ENCODE data around the gene KCNAB2.

The KCNAB2 gene

GRCh38 chr1:6045561-6045960 is at the start of gene KCNAB2:
KCNAB2 (plus strand) TSS chr1:6045888; CDS start chr1:6051537, 5,649 bp downstream.
- H3K27me3 ChIP-seq (ENCODE audit: insufficient read depth, low read depth, severe bottlenecking) = no peaks in the 10 kb centered on the region
- no peaks in the 10 kb centered on the region for H3K9me3 ChIP-seq (ENCODE audit: severe bottlenecking)
- H3K4me3 ChIP-seq (ENCODE audit: low read depth, low read length) = peak within 1 kb of the TSS; percentile 29
- TF ChIP-seq, protein P1, sequence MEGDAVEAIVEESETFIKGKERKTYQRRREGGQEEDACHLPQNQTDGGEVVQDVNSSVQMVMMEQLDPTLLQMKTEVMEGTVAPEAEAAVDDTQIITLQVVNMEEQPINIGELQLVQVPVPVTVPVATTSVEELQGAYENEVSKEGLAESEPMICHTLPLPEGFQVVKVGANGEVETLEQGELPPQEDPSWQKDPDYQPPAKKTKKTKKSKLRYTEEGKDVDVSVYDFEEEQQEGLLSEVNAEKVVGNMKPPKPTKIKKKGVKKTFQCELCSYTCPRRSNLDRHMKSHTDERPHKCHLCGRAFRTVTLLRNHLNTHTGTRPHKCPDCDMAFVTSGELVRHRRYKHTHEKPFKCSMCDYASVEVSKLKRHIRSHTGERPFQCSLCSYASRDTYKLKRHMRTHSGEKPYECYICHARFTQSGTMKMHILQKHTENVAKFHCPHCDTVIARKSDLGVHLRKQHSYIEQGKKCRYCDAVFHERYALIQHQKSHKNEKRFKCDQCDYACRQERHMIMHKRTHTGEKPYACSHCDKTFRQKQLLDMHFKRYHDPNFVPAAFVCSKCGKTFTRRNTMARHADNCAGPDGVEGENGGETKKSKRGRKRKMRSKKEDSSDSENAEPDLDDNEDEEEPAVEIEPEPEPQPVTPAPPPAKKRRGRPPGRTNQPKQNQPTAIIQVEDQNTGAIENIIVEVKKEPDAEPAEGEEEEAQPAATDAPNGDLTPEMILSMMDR (IDR thresholded peaks at IDR 0.05; ENCODE audit: low read depth, low read length) = no peak
- H3K27ac ChIP-seq = no peak within 1 kb of the TSS
- peaks cover 14% of the 10 kb centered on the region for H3K36me3 ChIP-seq
- DNase-seq = no peak

- no peak overlapping the region for H3K4me3 ChIP-seq (ENCODE audit: low read depth, low read length)
- TF ChIP-seq, protein P1 (IDR thresholded peaks at IDR 0.05; ENCODE audit: low read depth, low read length) = no peak
- H3K27me3 ChIP-seq (ENCODE audit: insufficient read depth, low read depth, severe bottlenecking) = no peaks in the 10 kb centered on the region
These were observed 48.9 kb upstream of the KCNAB2 start for GRCh38 chr1:5996641-5997270.

DNA sequence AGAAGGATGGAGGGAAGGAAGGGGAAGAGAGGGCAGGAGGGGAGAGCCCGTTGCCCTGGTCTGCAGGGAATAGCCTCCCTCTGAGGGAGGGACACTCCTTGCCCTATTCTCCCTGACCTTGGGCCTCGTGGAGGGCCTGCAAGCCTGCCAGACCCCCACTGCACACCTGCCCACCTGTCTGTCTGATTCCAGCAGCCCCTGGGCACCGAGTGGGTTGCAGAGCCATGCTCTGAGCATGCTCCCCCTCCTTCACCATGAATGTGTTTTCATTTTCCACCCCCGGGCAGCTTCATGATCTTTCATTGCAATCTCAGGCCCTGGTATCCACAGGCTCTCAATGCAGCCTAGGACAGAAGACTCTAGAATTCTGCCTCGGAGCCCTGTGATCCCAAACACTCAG is 48.4 kb upstream of the KCNAB2 start:
- Histone ChIP-seq H3K36me3 (peaks cover 6% of the 10 kb centered on the region; the same call in 1 of the 2 replicates), H3K27ac (no peak overlapping the region), H3K9me3 (ENCODE audit: severe bottlenecking) (no peaks in the 10 kb centered on the region), H3K4me3 (ENCODE audit: low read depth, low read length) (no peak overlapping the region), H3K27me3 (ENCODE audit: insufficient read depth, low read depth, severe bottlenecking) (no peaks in the 10 kb centered on the region)
- TF ChIP-seq, protein P1 (IDR thresholded peaks at IDR 0.05; ENCODE audit: low read depth, low read length) = no peak
- DNase-seq = no peak

More at GRCh38 chr1:5996641-5997270, 48.9 kb upstream of the KCNAB2 start:
- Histone ChIP-seq H3K27ac (no peak overlapping the region), H3K9me3 (ENCODE audit: severe bottlenecking) (no peaks in the 10 kb centered on the region), H3K36me3 (peaks cover 6% of the 10 kb centered on the region; the same call in 1 of the 2 replicates)
- no peak for DNase-seq

GRCh38 chr1:5998051-5998905 is 47.4 kb upstream of the KCNAB2 start:
- Histone ChIP-seq H3K9me3 (ENCODE audit: severe bottlenecking) (no peaks in the 10 kb centered on the region), H3K27me3 (ENCODE audit: insufficient read depth, low read depth, severe bottlenecking) (no peaks in the 10 kb centered on the region), H3K4me3 (ENCODE audit: low read depth, low read length) (no peak overlapping the region), H3K36me3 (peaks cover 6% of the 10 kb centered on the region; the same call in 1 of the 2 replicates), H3K27ac (no peak overlapping the region)
- no peak for DNase-seq
- TF ChIP-seq, protein P1 (IDR thresholded peaks at IDR 0.05; ENCODE audit: low read depth, low read length) = no peak

DNA sequence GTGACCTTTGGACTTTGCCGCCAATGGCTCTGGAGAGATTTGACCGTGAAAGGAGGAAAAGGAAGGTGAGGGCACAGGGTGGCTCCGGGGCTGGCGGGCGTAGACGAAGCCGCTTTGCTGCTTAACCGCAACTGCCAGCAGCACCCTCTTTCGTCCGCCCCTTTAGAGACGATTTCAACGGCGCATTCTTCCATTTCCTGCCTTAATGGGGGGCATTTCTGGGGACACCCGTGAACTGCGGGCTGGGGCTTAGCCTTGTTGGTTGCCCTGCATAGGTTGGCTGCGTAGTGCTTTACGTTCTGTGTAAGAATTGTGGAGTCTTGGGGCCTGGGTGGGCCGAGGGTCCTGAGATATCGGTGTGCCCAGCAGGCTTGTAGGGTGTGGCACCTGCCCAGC is 46.8 kb upstream of the KCNAB2 start:
- Histone ChIP-seq H3K27ac (no peak overlapping the region), H3K27me3 (ENCODE audit: insufficient read depth, low read depth, severe bottlenecking) (no peaks in the 10 kb centered on the region), H3K9me3 (ENCODE audit: severe bottlenecking) (no peaks in the 10 kb centered on the region), H3K36me3 (peaks cover 6% of the 10 kb centered on the region; the same call in 1 of the 2 replicates), H3K4me3 (ENCODE audit: low read depth, low read length) (no peak overlapping the region)
- DNase-seq = no peak
- TF ChIP-seq, protein P1 (IDR thresholded peaks at IDR 0.05; ENCODE audit: low read depth, low read length) = no peak

Data from WERI-Rb-1 (cell line).